Activated CD8-positive, alpha-beta memory T cell treated with anti-CD3 and anti-CD28 coated beads, Interleukin-2, amount 10 ng/mL, durations not matched to agents 7 days and 5 days (primary cell): Measurements from ENCODE around the gene PACRGL. TPM values are rescaled to one million over a fixed set of nuclear protein-coding genes. Genes with fewer than 3 reads are reported as not detected.
"Not testable (repeated sequence)": the region's sequence is repeated elsewhere in the genome, so short reads cannot be mapped to it uniquely, and the experiment has no call there.

Source experiments
- ATAC-seq: fragments of 150-1000 bp; cut with Tn5 transposase; one replicate; pipeline ENCODE4 v1.10.0; 2021; ENCODE audit warnings: moderate library complexity
- CTCF ChIA-PET: fragments of 350-600 bp; sonication (Branson Sonifier 250); formaldehyde crosslinking; loops from one replicate; lab custom pipeline; 2021; ENCODE audit warnings: antibody characterized with exemption; lab: Charles Lee
- DNase-seq: peaks from one replicate; pipeline ENCODE4 v3.0.0-alpha.2; 2020
- H3K27ac Mint-ChIP-seq: one replicate; pipeline ENCODE4 v1.8.0; 2021; ENCODE audit warnings: mild to moderate bottlenecking, mixed read lengths
- H3K27me3 Mint-ChIP-seq: one replicate; pipeline ENCODE4 v1.8.0; 2021; ENCODE audit warnings: mixed read lengths
- H3K36me3 Mint-ChIP-seq: one replicate; pipeline ENCODE4 v1.8.0; 2021; ENCODE audit warnings: mild to moderate bottlenecking, mixed read lengths
- H3K4me1 Mint-ChIP-seq: one replicate; pipeline ENCODE4 v1.8.0; 2021; ENCODE audit warnings: mixed read lengths
- H3K4me3 Mint-ChIP-seq: one replicate; pipeline ENCODE4 v1.8.0; 2021; ENCODE audit warnings: mild to moderate bottlenecking, moderate library complexity, mixed read lengths
- H3K9me3 Mint-ChIP-seq: one replicate; pipeline ENCODE4 v1.8.0; 2022; ENCODE audit warnings: low read depth, mixed read lengths
- total RNA-seq, 2 experiments: library from RNA; stranded (reverse); gene quantifications; one replicate each; pipeline ENCODE4 v1.2.3, GENCODE V29; 2021

Gene PACRGL
- total RNA-seq, 2 experiments from 2014 or later: 10.5 to 11.1 TPM

GRCh38 chr4:20683766-20684165 is 16.5 kb upstream of the PACRGL start:
- H3K27me3 Mint-ChIP-seq: peaks cover 11% of the 10 kb centered on the region
- H3K27ac Mint-ChIP-seq: no peak overlapping the region
- H3K4me1 Mint-ChIP-seq: no peaks in the 10 kb centered on the region
- no peak for DNase-seq
- no peak overlapping the region for H3K4me3 Mint-ChIP-seq
- CTCF ChIA-PET: interaction anchor here (1.4 kb wide), 1 partner anchor 15 kb away, joined by 4 read pairs; no protein-coding TSS in a partner anchor
- no peaks in the 10 kb centered on the region for H3K9me3 Mint-ChIP-seq
- no peak for ATAC-seq
- H3K36me3 Mint-ChIP-seq: no peaks in the 10 kb centered on the region

- no peak overlapping the region for H3K27ac Mint-ChIP-seq
- ATAC-seq: no peak
- CTCF ChIA-PET: interaction anchor here (1.0 to 1.9 kb wide), 7 partner anchors 8 to 290 kb away, joined by 3 to 8 read pairs (median 4); no protein-coding TSS in a partner anchor
- H3K4me1 Mint-ChIP-seq: no peaks in the 10 kb centered on the region
- no peaks in the 10 kb centered on the region for H3K9me3 Mint-ChIP-seq
- no peaks in the 10 kb centered on the region for H3K36me3 Mint-ChIP-seq
- no peak for DNase-seq
- no peak overlapping the region for H3K4me3 Mint-ChIP-seq
- H3K27me3 Mint-ChIP-seq: peaks cover 9% of the 10 kb centered on the region
These were observed 15.2 kb upstream of the PACRGL start for GRCh38 chr4:20684852-20685763.

- Mint-ChIP-seq H3K27ac (no peak overlapping the region), H3K4me1 (no peaks in the 10 kb centered on the region), H3K4me3 (no peak overlapping the region), H3K9me3 (no peaks in the 10 kb centered on the region), H3K36me3 (no peaks in the 10 kb centered on the region), H3K27me3 (peaks cover 10% of the 10 kb centered on the region)
- no peak for ATAC-seq
- no peak for DNase-seq
- CTCF ChIA-PET: no interaction called here
These were observed 12.4 kb upstream of the PACRGL start for GRCh38 chr4:20687864-20688263.

- Mint-ChIP-seq H3K4me1 (peaks cover 17% of the 10 kb centered on the region), H3K27ac (no peak overlapping the region), H3K27me3 (no peaks in the 10 kb centered on the region), H3K4me3 (no peak overlapping the region), H3K36me3 (no peaks in the 10 kb centered on the region), H3K9me3 (no peaks in the 10 kb centered on the region)
- CTCF ChIA-PET: no interaction called here
- ATAC-seq: no peak
- DNase-seq: no peak
These were observed 3.4 kb upstream of the PACRGL start for GRCh38 chr4:20696815-20697214.

- no peaks in the 10 kb centered on the region for H3K27me3 Mint-ChIP-seq
- H3K9me3 Mint-ChIP-seq: no peaks in the 10 kb centered on the region
- peaks cover 20% of the 10 kb centered on the region for H3K4me1 Mint-ChIP-seq
- H3K4me3 Mint-ChIP-seq: no peak overlapping the region
- no peaks in the 10 kb centered on the region for H3K36me3 Mint-ChIP-seq
- ATAC-seq: no peak
- H3K27ac Mint-ChIP-seq: no peak overlapping the region
- CTCF ChIA-PET: interaction anchor here (1.1 kb wide), 1 partner anchor 15 kb away, joined by 4 read pairs; no protein-coding TSS in a partner anchor
- no peak for DNase-seq
These were observed 1.9 kb upstream of the PACRGL start for GRCh38 chr4:20698382-20698781.

DNA sequence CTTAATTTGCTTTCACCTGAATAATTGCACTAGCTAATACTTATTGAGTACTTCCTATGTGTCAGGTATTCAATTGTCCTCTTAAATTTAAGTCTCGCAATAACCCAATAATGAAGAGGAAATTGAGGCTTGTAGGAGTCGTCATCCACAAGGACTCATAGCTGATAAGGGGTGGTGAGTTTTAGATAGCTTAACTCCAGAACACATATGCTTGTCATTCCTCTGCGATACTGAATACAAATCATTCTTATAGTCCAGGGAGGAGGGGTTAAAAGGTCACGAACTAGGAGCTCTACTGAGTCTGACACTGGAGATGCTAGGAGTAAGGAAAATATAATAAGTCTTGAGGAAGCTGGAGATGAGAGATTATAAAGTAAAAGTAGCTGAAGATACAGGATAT is 1.4 kb upstream of the PACRGL start:
- H3K9me3 Mint-ChIP-seq: no peaks in the 10 kb centered on the region
- H3K4me3 Mint-ChIP-seq: no peak overlapping the region
- no peaks in the 10 kb centered on the region for H3K27me3 Mint-ChIP-seq
- no peaks in the 10 kb centered on the region for H3K36me3 Mint-ChIP-seq
- H3K27ac Mint-ChIP-seq: no peak overlapping the region
- peaks cover 20% of the 10 kb centered on the region for H3K4me1 Mint-ChIP-seq
- CTCF ChIA-PET: interaction anchor here (1.1 kb wide), 2 partner anchors 15 to 277 kb away, joined by 3 to 4 read pairs; no protein-coding TSS in a partner anchor
- no peak for ATAC-seq
- DNase-seq: no peak

DNA sequence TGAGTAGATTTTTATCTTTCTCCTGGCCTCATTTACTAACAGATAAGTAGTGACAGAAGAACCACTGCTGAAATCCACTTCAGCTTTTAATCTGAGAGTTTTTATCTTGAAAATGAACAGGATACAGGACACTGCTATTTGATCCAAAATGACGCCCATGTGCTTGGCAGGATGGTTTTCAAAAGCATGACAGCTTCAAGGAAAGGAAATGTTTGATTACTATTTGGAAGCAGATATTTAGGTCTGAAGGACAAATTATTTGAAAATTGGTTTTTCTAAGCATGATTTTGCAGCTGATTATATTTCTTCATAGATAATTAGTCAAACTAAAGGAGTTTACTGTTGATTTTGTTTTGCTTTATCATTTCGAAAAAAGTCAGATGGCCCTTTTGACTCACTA is 11.1 kb downstream of the PACRGL start:
- H3K36me3 Mint-ChIP-seq: peaks cover 27% of the 10 kb centered on the region
- ATAC-seq: no peak
- CTCF ChIA-PET: no interaction called here

GRCh38 chr4:20723019-20723418 is 22.8 kb downstream of the PACRGL start:
- Mint-ChIP-seq H3K9me3 (peaks cover 7% of the 10 kb centered on the region), H3K4me1 (no peaks in the 10 kb centered on the region), H3K36me3 (peaks cover 55% of the 10 kb centered on the region), H3K27me3 (no peaks in the 10 kb centered on the region), H3K27ac (no peak overlapping the region), H3K4me3 (no peak overlapping the region)
- CTCF ChIA-PET: no interaction called here
- ATAC-seq (no peak), DNase-seq (no peak)

More for the DNA sequence above, 11.1 kb downstream of the PACRGL start:
- no peak for DNase-seq
- Mint-ChIP-seq H3K4me3 (no peak overlapping the region), H3K27me3 (no peaks in the 10 kb centered on the region), H3K4me1 (no peaks in the 10 kb centered on the region), H3K9me3 (no peaks in the 10 kb centered on the region), H3K27ac (no peak overlapping the region)

DNA sequence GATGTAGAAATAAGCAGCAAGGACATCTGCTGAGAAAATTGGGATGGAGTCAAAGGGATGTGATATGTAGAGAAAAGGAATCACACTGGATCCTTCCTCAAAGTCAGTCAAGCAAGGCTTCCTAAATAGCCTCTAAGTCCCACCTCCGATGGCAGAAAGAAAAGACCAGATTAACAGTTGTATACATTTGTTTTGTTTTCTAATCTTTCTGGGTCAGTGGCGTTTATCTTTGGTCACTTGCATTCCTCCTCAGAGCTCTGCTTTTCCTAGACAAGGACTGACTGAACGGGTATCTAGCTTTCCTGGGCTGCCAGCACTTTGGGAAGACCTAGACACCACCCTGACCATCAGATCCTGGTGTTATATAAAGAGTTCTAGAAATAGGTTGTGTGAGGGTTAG is 23.2 kb downstream of the PACRGL start:
- CTCF ChIA-PET: no interaction called here
- Mint-ChIP-seq H3K9me3 (peaks cover 7% of the 10 kb centered on the region), H3K27ac (no peak overlapping the region), H3K36me3 (peaks cover 51% of the 10 kb centered on the region), H3K4me1 (no peaks in the 10 kb centered on the region), H3K27me3 (no peaks in the 10 kb centered on the region), H3K4me3 (no peak overlapping the region)
- ATAC-seq (no peak), DNase-seq (no peak)

- Mint-ChIP-seq H3K36me3 (peaks cover 42% of the 10 kb centered on the region), H3K4me3 (no peak overlapping the region), H3K4me1 (no peaks in the 10 kb centered on the region), H3K27me3 (no peaks in the 10 kb centered on the region), H3K9me3 (peaks cover 5% of the 10 kb centered on the region), H3K27ac (no peak overlapping the region)
- ATAC-seq (no peak), DNase-seq (no peak)
- CTCF ChIA-PET: no interaction called here
These were observed 24.7 kb downstream of the PACRGL start for GRCh38 chr4:20724915-20725314.

GRCh38 chr4:20735931-20736330 is 35.7 kb downstream of the PACRGL start:
- DNase-seq (no peak), ATAC-seq (no peak)
- no peak overlapping the region for H3K4me3 Mint-ChIP-seq
- H3K27ac Mint-ChIP-seq: no peak overlapping the region
- no peaks in the 10 kb centered on the region for H3K4me1 Mint-ChIP-seq
- H3K27me3 Mint-ChIP-seq: no peaks in the 10 kb centered on the region
- H3K9me3 Mint-ChIP-seq: peaks cover 17% of the 10 kb centered on the region
- H3K36me3 Mint-ChIP-seq: peaks cover 30% of the 10 kb centered on the region
- CTCF ChIA-PET: no interaction called here

DNA sequence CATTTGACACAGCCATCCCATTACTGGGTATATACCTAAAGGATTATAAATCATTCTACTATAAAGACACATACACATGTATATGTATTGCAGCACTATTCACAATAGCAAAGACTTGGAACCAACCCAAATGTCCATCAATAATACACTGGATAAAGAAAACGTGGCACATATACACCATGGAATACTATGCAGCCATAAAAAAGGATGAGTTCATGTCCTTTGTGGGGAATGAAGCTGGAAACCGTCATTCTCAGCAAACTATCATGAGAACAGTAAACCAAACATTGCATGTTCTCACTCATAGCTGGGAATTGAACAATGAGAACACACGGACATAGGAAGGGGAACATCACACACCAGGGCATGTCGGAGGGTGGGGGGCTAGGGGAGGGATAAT is 45.7 kb downstream of the PACRGL start:
- H3K4me1 Mint-ChIP-seq, ATAC-seq, H3K27ac Mint-ChIP-seq, H3K36me3 Mint-ChIP-seq, H3K4me3 Mint-ChIP-seq, DNase-seq, H3K27me3 Mint-ChIP-seq, CTCF ChIA-PET, H3K9me3 Mint-ChIP-seq: not testable (repeated sequence)

- no peaks in the 10 kb centered on the region for H3K4me1 Mint-ChIP-seq
- H3K27ac Mint-ChIP-seq: no peak overlapping the region
- peaks cover 3% of the 10 kb centered on the region for H3K9me3 Mint-ChIP-seq
- H3K4me3 Mint-ChIP-seq: no peak overlapping the region
- CTCF ChIA-PET: no interaction called here
- DNase-seq (no peak), ATAC-seq (no peak)
- no peaks in the 10 kb centered on the region for H3K36me3 Mint-ChIP-seq
- no peaks in the 10 kb centered on the region for H3K27me3 Mint-ChIP-seq
These were observed 52.4 kb downstream of the PACRGL start for GRCh38 chr4:20752641-20753040.

DNA sequence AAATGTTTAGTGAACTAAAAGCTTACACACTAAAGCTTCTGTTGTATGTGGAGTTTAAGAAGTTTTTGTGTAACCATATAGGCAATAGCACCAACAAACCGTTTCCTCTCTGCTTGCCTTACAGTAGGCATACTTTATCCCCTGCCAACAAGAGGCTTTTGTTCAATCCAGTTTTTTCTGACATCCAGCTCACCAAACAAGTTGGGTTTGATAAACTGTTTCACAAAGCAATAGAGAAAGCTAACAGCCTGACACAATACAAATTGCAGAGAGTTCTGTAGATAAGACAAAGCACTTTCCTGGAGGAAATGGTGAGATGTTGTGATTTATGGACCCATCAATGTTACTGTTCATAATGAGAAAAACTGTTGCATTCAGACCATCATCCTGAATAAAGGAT is 53.8 kb downstream of the PACRGL start:
- Mint-ChIP-seq H3K9me3 (no peaks in the 10 kb centered on the region), H3K27me3 (no peaks in the 10 kb centered on the region), H3K27ac (no peak overlapping the region), H3K4me3 (no peak overlapping the region), H3K36me3 (no peaks in the 10 kb centered on the region), H3K4me1 (no peaks in the 10 kb centered on the region)
- CTCF ChIA-PET: no interaction called here
- ATAC-seq (no peak), DNase-seq (no peak)
